GM18499 (cell line): ENCODE results near the gene JAG2.
"Not testable (repeated sequence)": the region's sequence is repeated elsewhere in the genome, so short reads cannot be mapped to it uniquely, and the experiment has no call there.

Experiments
- ATAC-seq: cut with Tn5 transposase; IDR thresholded peaks from one replicate; pipeline ENCODE4 v1.9.1; 2021; ENCODE audit warnings: moderate number of reproducible peaks; ENCODE audit not compliant: insufficient read depth, unreplicated experiment

The JAG2 gene

GRCh38 chr14:105123981-105124765 lies 44.4 kb downstream of the JAG2 start:
- no peak for ATAC-seq

GRCh38 chr14:105123064-105123665 lies 45.4 kb downstream of the JAG2 start:
- no peak for ATAC-seq

- ATAC-seq: no peak
Measured at GRCh38 chr14:105120056-105120455, 48.5 kb downstream of the JAG2 start.

GRCh38 chr14:105119408-105120025 lies 49.1 kb downstream of the JAG2 start:
- no peak for ATAC-seq

GRCh38 chr14:105118646-105119407 lies 49.7 kb downstream of the JAG2 start:
- no peak for ATAC-seq

GRCh38 chr14:105117710-105118385 lies 50.7 kb downstream of the JAG2 start:
- no peak for ATAC-seq

- ATAC-seq: no peak
Measured at GRCh38 chr14:105117257-105117646, 51.3 kb downstream of the JAG2 start.

- no peak for ATAC-seq
Measured at GRCh38 chr14:105116451-105117256, 51.9 kb downstream of the JAG2 start.

- not testable (repeated sequence) for ATAC-seq
Measured at GRCh38 chr14:105109243-105109642, 59.3 kb downstream of the JAG2 start.

- no peak for ATAC-seq
Measured at GRCh38 chr14:105108516-105108864, 60.1 kb downstream of the JAG2 start.

- no peak for ATAC-seq
Measured at GRCh38 chr14:105107781-105108515, 60.6 kb downstream of the JAG2 start.

- ATAC-seq: no peak
Measured at GRCh38 chr14:105107351-105107750, 61.2 kb downstream of the JAG2 start.

- ATAC-seq: no peak
Measured at GRCh38 chr14:105105158-105105557, 63.4 kb downstream of the JAG2 start.

GRCh38 chr14:105102893-105103292 lies 65.7 kb downstream of the JAG2 start:
- ATAC-seq: no peak

GRCh38 chr14:105102361-105102870 lies 66.2 kb downstream of the JAG2 start:
- no peak for ATAC-seq

- no peak for ATAC-seq
Measured at GRCh38 chr14:105100910-105101309, 67.7 kb downstream of the JAG2 start.

GRCh38 chr14:105099778-105100177 lies 68.8 kb downstream of the JAG2 start:
- no peak for ATAC-seq

GRCh38 chr14:105098316-105098715 lies 70.3 kb downstream of the JAG2 start:
- ATAC-seq: no peak

- ATAC-seq: no peak
Measured at GRCh38 chr14:105097794-105098127, 70.8 kb downstream of the JAG2 start.
